MM.1S (cell line): ENCODE measurements around the gene OTOP3.

Experiments used
- DNase-seq: peaks from one replicate; pipeline ENCODE4 v3.0.0-alpha.2; 2015
- H2AFZ ChIP-seq: fragments of 300-600 bp; sonication (generic); 2 replicates; pipeline ENCODE4 v1.6.0; 2016; ENCODE audit warnings: antibody characterized with exemption, low read length
- H3F3A ChIP-seq: fragments of 300-600 bp; sonication (generic); 2 replicates; pipeline ENCODE4 v1.6.1; 2016; ENCODE audit warnings: mild to moderate bottlenecking, antibody characterized with exemption, low read length, moderate library complexity, mixed read lengths; ENCODE audit not compliant: insufficient read depth
- H3K27ac ChIP-seq: fragments of 300-600 bp; sonication (generic); 2 replicates; pipeline ENCODE4 v1.5.1; 2016; ENCODE audit warnings: mild to moderate bottlenecking, low read length
- H3K27me3 ChIP-seq: fragments of 300-600 bp; sonication (generic); replicated peaks from 2 replicates; pipeline ENCODE4 v1.6.0; 2016; ENCODE audit warnings: low read length; ENCODE audit not compliant: insufficient read depth
- H3K36me3 ChIP-seq: fragments of 300-600 bp; sonication (generic); replicated peaks from 2 replicates; pipeline ENCODE4 v1.6.1; 2016; ENCODE audit warnings: mild to moderate bottlenecking, low read length, mixed read lengths; ENCODE audit not compliant: insufficient read depth
- H3K4me1 ChIP-seq: fragments of 300-600 bp; sonication (generic); 2 replicates; pipeline ENCODE4 v1.6.1; 2016; ENCODE audit warnings: low read length, mixed read lengths
- H3K4me2 ChIP-seq: fragments of 300-600 bp; sonication (generic); 2 replicates; pipeline ENCODE4 v1.6.0; 2016; ENCODE audit warnings: low read depth, low read length
- H3K4me3 ChIP-seq: fragments of 300-600 bp; sonication (generic); 2 replicates; pipeline ENCODE4 v1.5.1; 2016; ENCODE audit warnings: low read length, mixed read lengths
- H3K79me2 ChIP-seq: fragments of 300-600 bp; sonication (generic); 2 replicates; pipeline ENCODE4 v1.6.1; 2016; ENCODE audit warnings: mixed run types, low read length, mixed read lengths
- H3K9ac ChIP-seq: fragments of 300-600 bp; sonication (generic); 2 replicates; pipeline ENCODE4 v1.6.1; 2016; ENCODE audit warnings: low read length, mixed read lengths
- H3K9me2 ChIP-seq: fragments of 300-600 bp; sonication (generic); replicated peaks from 2 replicates; pipeline ENCODE4 v1.6.1; 2016; ENCODE audit warnings: mild to moderate bottlenecking, low read length, mixed read lengths; ENCODE audit not compliant: insufficient read depth
- H3K9me3 ChIP-seq: fragments of 300-600 bp; sonication (generic); replicated peaks from 2 replicates; pipeline ENCODE4 v1.6.1; 2016; ENCODE audit warnings: mild to moderate bottlenecking, low read length, mixed read lengths; ENCODE audit not compliant: insufficient read depth
- H4K20me1 ChIP-seq: fragments of 300-600 bp; sonication (generic); 2 replicates; pipeline ENCODE4 v1.6.1; 2016; ENCODE audit warnings: mild to moderate bottlenecking, low read length, moderate library complexity, mixed read lengths; ENCODE audit not compliant: insufficient read depth
- EZH2 ChIP-seq: fragments of 300-600 bp; sonication (generic); optimal IDR thresholded peaks from 2 replicates; pipeline ENCODE3; 2017; ENCODE audit warnings: low read depth, mild to moderate bottlenecking, antibody characterized with exemption, low read length, mixed read lengths
- EZH2phosphoT487 ChIP-seq: fragments of 300-600 bp; sonication (generic); IDR thresholded peaks from 2 replicates; pipeline ENCODE4 v1.6.1; 2018; ENCODE audit warnings: antibody characterized with exemption, low read length
- TF ChIP-seq, protein P1 (sequence below): fragments of 300-600 bp; sonication (generic); IDR thresholded peaks from 2 replicates; pipeline ENCODE4 v1.5.1; 2016; ENCODE audit warnings: antibody characterized with exemption, low read length, mixed read lengths

OTOP3 gene

DNA sequence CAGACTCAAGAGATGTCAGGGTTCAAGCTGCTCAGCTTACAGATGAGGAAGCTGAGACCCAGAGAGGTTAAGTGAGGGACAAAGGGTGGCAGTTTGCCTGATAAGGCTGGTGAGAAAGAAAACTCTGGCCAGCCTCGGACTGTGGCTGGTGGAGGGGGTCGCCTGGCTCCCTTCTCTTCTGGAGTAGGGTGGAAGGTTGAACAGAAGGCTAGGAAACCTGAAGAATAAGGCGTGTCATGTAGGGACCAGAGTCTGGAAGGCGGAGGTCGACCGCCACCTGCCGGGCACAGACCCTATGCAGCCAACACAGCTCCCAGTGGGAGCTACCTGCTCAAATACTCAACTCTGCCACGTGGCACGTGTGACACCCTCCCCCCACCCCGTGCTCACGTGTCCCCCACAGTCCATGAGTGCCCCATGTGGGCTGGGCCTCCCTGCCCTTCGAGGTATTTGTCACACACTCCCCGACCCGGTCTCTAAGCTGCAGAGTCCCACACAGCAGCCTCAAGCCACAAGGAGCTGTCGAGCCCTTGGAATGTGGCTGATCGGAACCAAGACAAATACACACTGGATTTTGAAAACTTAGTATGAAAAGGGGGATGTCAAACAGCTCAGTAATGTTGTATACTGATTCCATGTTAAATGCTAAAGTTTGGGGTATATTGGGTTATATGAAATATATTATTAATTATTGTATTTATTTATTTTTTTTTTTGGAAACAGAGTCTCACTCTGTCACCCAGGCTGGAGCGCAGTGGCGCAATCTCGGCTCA is 25.1 kb downstream of the OTOP3 start:
- H3K4me1 ChIP-seq = peaks cover 4% of the 10 kb centered on the region
- peak overlapping the region; percentile 61; the same call in 1 of the 2 replicates for H2AFZ ChIP-seq
- no peaks in the 10 kb centered on the region for H3K9me3 ChIP-seq
- no peaks in the 10 kb centered on the region for H3K36me3 ChIP-seq
- peak overlapping the region; percentile 57; the same call in 1 of the 2 replicates for H3K4me2 ChIP-seq
- peak; percentile 77 for DNase-seq
- TF ChIP-seq, protein P1, sequence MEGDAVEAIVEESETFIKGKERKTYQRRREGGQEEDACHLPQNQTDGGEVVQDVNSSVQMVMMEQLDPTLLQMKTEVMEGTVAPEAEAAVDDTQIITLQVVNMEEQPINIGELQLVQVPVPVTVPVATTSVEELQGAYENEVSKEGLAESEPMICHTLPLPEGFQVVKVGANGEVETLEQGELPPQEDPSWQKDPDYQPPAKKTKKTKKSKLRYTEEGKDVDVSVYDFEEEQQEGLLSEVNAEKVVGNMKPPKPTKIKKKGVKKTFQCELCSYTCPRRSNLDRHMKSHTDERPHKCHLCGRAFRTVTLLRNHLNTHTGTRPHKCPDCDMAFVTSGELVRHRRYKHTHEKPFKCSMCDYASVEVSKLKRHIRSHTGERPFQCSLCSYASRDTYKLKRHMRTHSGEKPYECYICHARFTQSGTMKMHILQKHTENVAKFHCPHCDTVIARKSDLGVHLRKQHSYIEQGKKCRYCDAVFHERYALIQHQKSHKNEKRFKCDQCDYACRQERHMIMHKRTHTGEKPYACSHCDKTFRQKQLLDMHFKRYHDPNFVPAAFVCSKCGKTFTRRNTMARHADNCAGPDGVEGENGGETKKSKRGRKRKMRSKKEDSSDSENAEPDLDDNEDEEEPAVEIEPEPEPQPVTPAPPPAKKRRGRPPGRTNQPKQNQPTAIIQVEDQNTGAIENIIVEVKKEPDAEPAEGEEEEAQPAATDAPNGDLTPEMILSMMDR = peak; percentile 80
- TF ChIP-seq EZH2phosphoT487 = no peak
- H3K4me3 ChIP-seq = no peak overlapping the region
- H3F3A ChIP-seq = no peaks in the 10 kb centered on the region
- H3K79me2 ChIP-seq = no peaks in the 10 kb centered on the region
- no peak overlapping the region for H3K27ac ChIP-seq
- no peaks in the 10 kb centered on the region for H4K20me1 ChIP-seq
- H3K27me3 ChIP-seq = peaks cover 26% of the 10 kb centered on the region
- no peak overlapping the region for H3K9ac ChIP-seq
- H3K9me2 ChIP-seq = no peaks in the 10 kb centered on the region

DNA sequence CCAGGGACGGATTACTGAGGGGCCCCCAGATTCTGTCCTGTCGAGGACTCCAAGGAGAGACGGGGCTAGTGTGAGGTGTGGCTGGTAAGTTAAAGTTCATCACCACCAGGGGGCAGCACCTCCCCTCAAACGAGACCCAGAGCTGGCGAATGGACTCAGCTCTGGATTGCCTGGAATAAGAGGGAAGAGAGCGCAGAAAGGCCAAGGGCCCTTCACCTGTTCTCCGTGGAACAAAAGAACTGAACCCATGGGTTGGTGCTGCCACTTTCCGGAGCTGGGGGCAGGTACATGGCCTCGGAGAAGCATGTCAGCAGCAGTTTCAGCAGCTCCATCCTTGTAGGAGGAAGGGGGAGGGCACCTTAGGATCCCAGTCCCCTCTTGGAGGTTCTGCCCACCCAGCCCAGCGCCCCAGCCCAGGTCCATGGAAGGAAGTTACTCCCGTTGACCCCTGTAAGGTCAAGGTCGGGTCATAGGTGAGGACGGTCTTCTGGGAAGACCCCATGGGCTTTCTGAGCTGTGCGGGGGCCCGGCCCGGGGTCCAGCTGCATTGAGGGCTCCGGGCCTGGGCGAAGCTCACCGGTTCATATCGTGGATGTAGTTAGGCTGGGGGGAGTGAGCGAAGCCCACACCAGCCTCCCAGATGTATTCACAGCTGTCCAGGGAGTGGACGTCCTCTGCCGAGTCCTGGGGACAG is 26.1 kb downstream of the OTOP3 start:
- H3K9ac ChIP-seq = no peak overlapping the region
- H3K4me2 ChIP-seq = peak overlapping the region; percentile 23; the same call in 1 of the 2 replicates
- H3K36me3 ChIP-seq = no peaks in the 10 kb centered on the region
- H3F3A ChIP-seq = no peaks in the 10 kb centered on the region
- peaks cover 4% of the 10 kb centered on the region for H3K4me1 ChIP-seq
- H3K27me3 ChIP-seq = peaks cover 15% of the 10 kb centered on the region
- H3K9me2 ChIP-seq = no peaks in the 10 kb centered on the region
- no peak overlapping the region for H3K27ac ChIP-seq
- H3K4me3 ChIP-seq = no peak overlapping the region
- peak; percentile 72 for DNase-seq
- no peaks in the 10 kb centered on the region for H4K20me1 ChIP-seq
- no peaks in the 10 kb centered on the region for H3K9me3 ChIP-seq
- no peaks in the 10 kb centered on the region for H3K79me2 ChIP-seq
- TF ChIP-seq, protein P1 = peak; percentile 75
- no peak for TF ChIP-seq EZH2
- H2AFZ ChIP-seq = no peak overlapping the region

DNA sequence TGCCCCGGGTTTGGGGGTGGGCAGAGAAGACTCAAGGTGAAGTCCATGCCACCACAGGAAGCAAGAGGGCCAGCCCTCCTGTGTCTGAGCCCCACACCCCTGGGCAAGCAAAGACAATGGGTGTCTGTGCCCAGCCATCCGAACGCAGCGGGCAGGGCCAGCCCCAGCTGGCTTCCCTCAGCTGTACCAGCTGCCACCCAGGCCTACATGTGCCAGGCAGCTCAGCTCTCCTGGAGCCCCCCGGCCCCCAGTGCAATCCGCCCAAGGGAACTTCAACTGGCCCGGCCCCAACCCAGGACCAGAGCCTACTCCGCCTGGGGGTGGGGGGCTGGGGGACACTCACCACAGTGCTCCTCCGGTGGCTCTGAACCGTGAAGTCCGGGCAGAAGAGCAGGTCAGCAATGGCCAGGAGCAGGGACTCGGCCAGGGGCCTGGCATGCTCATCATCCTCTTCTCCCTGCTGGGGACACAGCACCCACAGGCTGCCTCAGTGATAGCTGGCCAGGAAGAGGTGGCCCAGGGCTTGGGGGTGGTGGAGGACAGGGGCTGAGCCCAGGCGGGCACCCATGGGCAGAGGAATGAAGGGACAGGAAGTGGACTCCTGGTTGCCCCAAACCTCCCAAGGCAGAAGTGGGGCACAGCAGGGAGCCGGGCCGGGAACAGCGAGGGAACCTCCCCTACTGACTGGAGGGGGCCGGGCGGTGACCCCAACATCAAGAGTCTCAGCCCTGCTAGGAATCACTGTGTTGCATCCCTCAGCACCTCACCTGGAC is 27.1 kb downstream of the OTOP3 start:
- no peak for TF ChIP-seq EZH2
- TF ChIP-seq, protein P1 = no peak
- no peak for TF ChIP-seq EZH2phosphoT487
- Histone ChIP-seq H3K4me1 (peaks cover 4% of the 10 kb centered on the region), H3F3A (no peaks in the 10 kb centered on the region), H3K27me3 (peaks cover 14% of the 10 kb centered on the region), H3K79me2 (no peaks in the 10 kb centered on the region), H3K4me3 (no peak overlapping the region), H4K20me1 (no peaks in the 10 kb centered on the region), H3K9me2 (no peaks in the 10 kb centered on the region), H3K27ac (no peak overlapping the region), H3K9ac (no peak overlapping the region), H3K9me3 (no peaks in the 10 kb centered on the region), H3K36me3 (no peaks in the 10 kb centered on the region), H2AFZ (no peak overlapping the region), H3K4me2 (no peak overlapping the region)
- DNase-seq = no peak
